Stimulated activated CD4-positive, alpha-beta T cell treated with anti-CD3 and anti-CD28 coated beads, TNF-alpha, amount 100 ng/mL, for 4 hours (primary cell): ENCODE results near the gene BASP1.
"Not testable (repeated sequence)": the region's sequence is repeated elsewhere in the genome, so short reads cannot be mapped to it uniquely, and the experiment has no call there.

Source experiments
- DNase-seq, 3 experiments: peaks; one replicate each; pipeline ENCODE4 v3.0.0-alpha.2; 2020; ENCODE audit warnings: low read depth in 3 of 3

BASP1 gene

DNA sequence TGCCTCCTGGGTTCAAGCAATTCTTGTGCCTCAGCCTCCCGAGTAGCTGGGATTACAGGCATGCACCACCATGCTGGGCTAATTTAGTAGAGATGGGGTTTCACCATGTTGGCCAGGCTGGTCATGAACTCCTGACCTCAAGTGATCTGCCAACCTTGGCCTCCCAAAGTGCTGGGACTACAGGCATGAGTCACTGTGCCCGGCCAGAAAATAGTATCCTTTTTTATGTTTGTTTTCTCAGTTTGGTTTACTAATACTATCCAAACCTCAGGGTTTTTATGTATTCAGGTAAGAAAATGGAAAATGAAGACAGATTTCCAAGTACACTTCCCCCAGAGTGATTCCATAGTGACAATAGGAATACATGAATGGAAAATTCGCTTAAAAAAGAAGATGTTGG, 101.7 kb downstream of the BASP1 start:
- DNase-seq: not testable (repeated sequence)

DNA sequence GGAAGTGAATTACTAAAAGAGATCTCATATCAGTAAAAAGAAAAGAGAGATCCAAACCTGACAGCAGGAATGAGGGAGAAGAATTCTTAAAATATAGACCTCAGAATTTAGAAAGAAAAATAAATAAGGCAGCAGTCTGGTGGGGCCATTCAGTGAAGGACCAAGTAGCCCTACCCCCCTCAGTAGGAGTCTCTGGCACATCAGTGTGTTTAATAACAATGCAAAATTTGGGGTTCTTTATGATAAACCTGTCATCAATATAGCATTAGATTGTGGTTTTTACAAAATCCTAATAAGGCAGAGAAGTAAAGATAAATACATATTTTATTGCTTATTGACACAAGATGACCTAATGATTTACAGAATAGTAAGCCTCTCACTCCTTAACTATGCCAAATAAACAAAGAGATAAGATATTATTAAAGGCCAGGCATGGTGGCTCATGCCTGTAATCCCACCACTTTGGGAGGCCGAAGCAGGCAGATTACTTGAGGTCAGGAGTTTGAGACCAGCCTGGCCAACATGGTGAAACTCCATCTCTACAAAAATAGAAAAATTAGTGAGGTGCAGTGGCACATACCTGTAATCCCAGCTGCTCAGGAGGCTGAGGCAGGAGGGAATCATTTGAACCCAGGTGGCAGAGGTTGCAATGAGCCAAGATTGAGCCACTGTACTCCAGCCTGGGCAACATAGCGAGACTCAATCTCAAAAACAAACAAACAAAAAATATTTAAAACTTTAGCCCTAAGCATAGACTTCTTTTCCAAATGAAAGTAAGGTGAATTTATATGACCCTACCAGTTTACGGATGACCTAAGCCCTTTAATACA, 108.6 kb downstream of the BASP1 start:
- no peak for DNase-seq
